OCI-LY7 (cell line): ENCODE data around the gene PTCRA. TPM values are rescaled to one million over a fixed set of nuclear protein-coding genes. Genes with fewer than 3 reads are reported as not detected.
A peak's percentile ranks its signal among the peaks of the same experiment; 100 is the strongest.

Experiments used
- BruUV-seq: library from RNA; stranded (reverse); fragments of 400-500 nt; replicated peaks from 2 replicates; lab custom pipeline; 2021; lab: Mats Ljungman, UMichigan
- CTCF ChIA-PET: fragments of 300-600 bp; sonication (Branson Sonifier 250); formaldehyde crosslinking; loops from one replicate; lab custom pipeline; 2022; ENCODE audit warnings: antibody characterized with exemption; ENCODE audit not compliant: unreplicated experiment; lab: Charles Lee
- POLR2A ChIA-PET: fragments of 300-600 bp; sonication (Branson Sonifier 250); formaldehyde crosslinking; loops from one replicate; lab custom pipeline; 2022; ENCODE audit warnings: antibody characterized with exemption; lab: Charles Lee
- DNase-seq: peaks from one replicate; pipeline ENCODE4 v3.0.0-alpha.2; 2015; ENCODE audit warnings: low spot score
- H2AFZ ChIP-seq: fragments of 200-600 bp; sonication (generic), shearing (Covaris generic); 2 replicates; pipeline ENCODE4 v1.6.1; 2014; ENCODE audit warnings: mild to moderate bottlenecking, antibody characterized with exemption, low read length, moderate library complexity
- H3K27ac ChIP-seq: fragments of 200-600 bp; sonication (generic); 2 replicates; pipeline ENCODE4 v1.5.1; 2014; ENCODE audit warnings: mixed run types, low read depth, mild to moderate bottlenecking, moderate library complexity, low read length, inconsistent platforms; ENCODE audit not compliant: poor library complexity, severe bottlenecking
- H3K36me3 ChIP-seq: fragments of 200-600 bp; sonication (generic); 2 replicates; pipeline ENCODE4 v1.6.1; 2014; ENCODE audit warnings: mild to moderate bottlenecking, antibody characterized with exemption, low read length, moderate library complexity, mixed read lengths; ENCODE audit not compliant: insufficient read depth
- H3K4me1 ChIP-seq: fragments of 200-600 bp; sonication (generic); 2 replicates; pipeline ENCODE4 v1.5.1; 2014; ENCODE audit warnings: mild to moderate bottlenecking, low read length; ENCODE audit not compliant: insufficient read depth, poor library complexity, severe bottlenecking
- H3K4me2 ChIP-seq: fragments of 200-600 bp; sonication (generic); 2 replicates; pipeline ENCODE4 v1.6.1; 2014; ENCODE audit warnings: mild to moderate bottlenecking, low read length
- H3K4me3 ChIP-seq: fragments of 200-600 bp; sonication (generic); 2 replicates; pipeline ENCODE4 v1.5.1; 2014; ENCODE audit warnings: mild to moderate bottlenecking, low read depth, low read length; ENCODE audit not compliant: poor library complexity, severe bottlenecking
- H3K79me2 ChIP-seq: fragments of 200-600 bp; sonication (generic); 2 replicates; pipeline ENCODE4 v1.6.1; 2016; ENCODE audit warnings: low read depth, mild to moderate bottlenecking, low read length, moderate library complexity, mixed read lengths; ENCODE audit not compliant: insufficient read depth
- H3K9me2 ChIP-seq: fragments of 200-600 bp; sonication (generic); 2 replicates; pipeline ENCODE4 v1.6.1; 2016; ENCODE audit warnings: mild to moderate bottlenecking, low read length, mixed read lengths; ENCODE audit not compliant: insufficient read depth
- H3K9me3 ChIP-seq: fragments of 200-600 bp; sonication (generic); 2 replicates; pipeline ENCODE4 v1.6.1; 2014; ENCODE audit warnings: mild to moderate bottlenecking, mixed run types, low read length, mixed read lengths
- H4K20me1 ChIP-seq: fragments of 200-600 bp; sonication (generic); 2 replicates; pipeline ENCODE4 v1.6.1; 2014; ENCODE audit warnings: mild to moderate bottlenecking, antibody characterized with exemption, low read length, moderate library complexity, mixed read lengths; ENCODE audit not compliant: insufficient read depth
- EZH2phosphoT487 ChIP-seq: fragments of 200-600 bp; sonication (generic); IDR thresholded peaks from 2 replicates; pipeline ENCODE4 v1.6.1; 2018; ENCODE audit warnings: low read depth, borderline replicate concordance, mild to moderate bottlenecking, mixed run types, antibody characterized with exemption, low read length, moderate library complexity, mixed read lengths
- intact Hi-C: fragments of 100-400 bp; cut with micrococcal nuclease; formaldehyde crosslinking; loops from one replicate; pipeline ENCODE4 v1.10.0; 2022; ENCODE audit not compliant: unreplicated experiment
- total RNA-seq, 2 experiments: library from RNA; depleted of rRNA in 1 of 2; stranded (reverse); fragments of >200 nt in 1 of 2; shearing (Covaris generic) in 1 of 2; gene quantifications; 2 replicates each; pipeline ENCODE4 v1.2.3, GENCODE V29; 2014 to 2022
- TF ChIP-seq, protein P1 (sequence below): fragments of 200-600 bp; sonication (generic); conservative IDR thresholded peaks from 2 replicates; pipeline ENCODE4 v1.5.1; 2014; ENCODE audit warnings: mild to moderate bottlenecking, antibody characterized with exemption, low read length, moderate library complexity, mixed read lengths

PTCRA gene
- total RNA-seq, 2 experiments from 2014 or later = 0.85 to 0.91 TPM

DNA sequence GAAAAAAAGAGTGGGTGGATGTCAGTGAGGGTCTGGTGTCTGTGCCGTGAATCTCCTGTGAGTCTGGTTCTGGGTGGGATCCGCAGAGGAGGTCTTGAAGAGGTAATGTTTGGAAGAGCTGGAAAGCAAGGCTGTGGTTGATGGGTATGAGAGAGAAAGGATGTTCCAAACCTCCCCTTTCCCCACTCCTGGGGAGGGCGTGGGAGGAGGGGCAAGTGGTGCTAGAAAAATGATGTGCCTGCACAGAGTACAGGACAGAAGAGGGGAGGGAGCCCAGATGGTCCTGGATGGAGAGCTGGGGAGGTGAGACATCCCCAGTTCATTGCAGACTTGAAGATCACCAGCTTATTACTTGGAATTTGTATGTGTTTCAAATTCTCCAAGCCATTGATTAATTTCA, 16.6 kb downstream of the PTCRA start:
- ChIA-PET CTCF (no interaction called here), POLR2A (no interaction called here)
- intact Hi-C loops = no loop called here
- Histone ChIP-seq H3K9me3 (no peaks in the 10 kb centered on the region), H3K27ac (no peak overlapping the region), H3K4me1 (peaks cover 33% of the 10 kb centered on the region), H3K4me2 (peak overlapping the region; percentile 92), H3K9me2 (no peaks in the 10 kb centered on the region), H3K79me2 (peaks cover 56% of the 10 kb centered on the region), H3K4me3 (peak overlapping the region; percentile 58), H3K36me3 (peaks cover 69% of the 10 kb centered on the region), H4K20me1 (peaks cover 27% of the 10 kb centered on the region), H2AFZ (no peak overlapping the region)
- DNase-seq = no peak
- BruUV-seq = no TSS peak
- TF ChIP-seq, protein P1, sequence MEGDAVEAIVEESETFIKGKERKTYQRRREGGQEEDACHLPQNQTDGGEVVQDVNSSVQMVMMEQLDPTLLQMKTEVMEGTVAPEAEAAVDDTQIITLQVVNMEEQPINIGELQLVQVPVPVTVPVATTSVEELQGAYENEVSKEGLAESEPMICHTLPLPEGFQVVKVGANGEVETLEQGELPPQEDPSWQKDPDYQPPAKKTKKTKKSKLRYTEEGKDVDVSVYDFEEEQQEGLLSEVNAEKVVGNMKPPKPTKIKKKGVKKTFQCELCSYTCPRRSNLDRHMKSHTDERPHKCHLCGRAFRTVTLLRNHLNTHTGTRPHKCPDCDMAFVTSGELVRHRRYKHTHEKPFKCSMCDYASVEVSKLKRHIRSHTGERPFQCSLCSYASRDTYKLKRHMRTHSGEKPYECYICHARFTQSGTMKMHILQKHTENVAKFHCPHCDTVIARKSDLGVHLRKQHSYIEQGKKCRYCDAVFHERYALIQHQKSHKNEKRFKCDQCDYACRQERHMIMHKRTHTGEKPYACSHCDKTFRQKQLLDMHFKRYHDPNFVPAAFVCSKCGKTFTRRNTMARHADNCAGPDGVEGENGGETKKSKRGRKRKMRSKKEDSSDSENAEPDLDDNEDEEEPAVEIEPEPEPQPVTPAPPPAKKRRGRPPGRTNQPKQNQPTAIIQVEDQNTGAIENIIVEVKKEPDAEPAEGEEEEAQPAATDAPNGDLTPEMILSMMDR = no peak
- no peak for TF ChIP-seq EZH2phosphoT487

DNA sequence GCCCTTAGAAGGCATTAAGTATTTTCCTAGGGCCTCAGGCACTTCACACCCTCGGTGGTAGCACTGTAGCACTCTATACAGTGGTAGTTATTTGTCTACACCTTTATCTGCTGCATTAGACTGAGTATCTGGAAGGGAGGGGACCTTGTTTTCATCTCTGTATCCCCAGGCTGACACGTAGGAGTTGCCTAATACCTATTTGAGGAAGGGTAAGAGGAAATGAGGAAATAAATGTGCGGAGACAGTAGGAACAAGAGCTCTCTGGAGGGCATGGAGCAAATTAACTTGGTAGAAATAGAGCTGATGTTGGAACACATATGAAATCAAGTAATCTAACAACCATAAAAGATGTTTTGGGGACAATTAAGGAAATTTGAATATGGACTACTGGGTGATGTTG, 17.4 kb downstream of the PTCRA start:
- Histone ChIP-seq H3K27ac (no peak overlapping the region), H3K9me3 (no peaks in the 10 kb centered on the region), H3K79me2 (peaks cover 56% of the 10 kb centered on the region), H3K36me3 (peaks cover 77% of the 10 kb centered on the region), H3K9me2 (no peaks in the 10 kb centered on the region), H3K4me1 (peaks cover 29% of the 10 kb centered on the region), H4K20me1 (peaks cover 27% of the 10 kb centered on the region), H3K4me2 (peak overlapping the region; percentile 92), H3K4me3 (peak overlapping the region; percentile 58), H2AFZ (no peak overlapping the region)
- TF ChIP-seq, protein P1 = no peak
- TF ChIP-seq EZH2phosphoT487 = no peak
- no TSS peak for BruUV-seq
- ChIA-PET CTCF (no interaction called here), POLR2A (interaction anchor here (0.6 kb wide), 1 partner anchor 185 kb away, joined by 5 read pairs; no protein-coding TSS in a partner anchor)
- DNase-seq = no peak
- intact Hi-C loops = no loop called here

GRCh38 chr6:42935322-42935721, 19.5 kb downstream of the PTCRA start:
- H2AFZ ChIP-seq = no peak overlapping the region
- BruUV-seq = no TSS peak
- H3K4me2 ChIP-seq = no peak overlapping the region
- ChIA-PET CTCF (no interaction called here), POLR2A (interaction anchor here (0.5 to 1.2 kb wide), 4 partner anchors 11 to 635 kb away, joined by 3 to 6 read pairs (median 3); no protein-coding TSS in a partner anchor)
- DNase-seq = no peak
- intact Hi-C loops = no loop called here
- H4K20me1 ChIP-seq = peaks cover 25% of the 10 kb centered on the region
- H3K36me3 ChIP-seq = peaks cover 97% of the 10 kb centered on the region
- no peak overlapping the region for H3K27ac ChIP-seq
- H3K4me1 ChIP-seq = peaks cover 25% of the 10 kb centered on the region
- H3K9me2 ChIP-seq = no peaks in the 10 kb centered on the region
- H3K4me3 ChIP-seq = no peak overlapping the region
- TF ChIP-seq, protein P1 = no peak
- no peak for TF ChIP-seq EZH2phosphoT487
- H3K79me2 ChIP-seq = peaks cover 54% of the 10 kb centered on the region
- H3K9me3 ChIP-seq = no peaks in the 10 kb centered on the region
